ENCODE data around the gene CASK.
A peak's percentile ranks its signal among the peaks of the same experiment; 100 is the strongest.

Gene CASK

DNA sequence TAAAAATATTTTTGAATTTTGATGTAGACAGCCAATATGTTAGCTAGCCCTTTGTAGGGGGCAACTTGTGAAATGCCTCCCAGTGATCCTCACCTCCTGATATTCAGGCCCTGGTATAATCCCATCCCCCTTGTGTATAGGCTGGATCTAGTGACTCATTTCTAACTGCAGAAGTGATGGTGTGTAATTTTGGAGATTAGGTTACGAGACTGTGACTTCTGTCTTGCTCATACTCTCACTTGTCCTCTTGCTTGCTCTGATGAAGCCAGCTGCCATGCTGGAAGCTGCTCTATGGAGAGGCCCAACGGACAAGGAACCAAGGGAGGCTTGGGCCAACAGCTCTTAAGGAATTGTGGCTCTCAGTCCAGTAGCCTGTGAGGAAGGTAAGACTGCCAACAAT, 137.7 kb downstream of the CASK start:
- H3K4me3 ChIP-seq (ENCODE audit: low read depth, low read length), result no peak overlapping the region
- no peak for TF ChIP-seq CTCF (IDR thresholded peaks at IDR 0.05; ENCODE audit: control insufficient read depth, extremely low read depth, insufficient read depth)
- DNase-seq (ENCODE audit: low read depth), result no peak

DNA sequence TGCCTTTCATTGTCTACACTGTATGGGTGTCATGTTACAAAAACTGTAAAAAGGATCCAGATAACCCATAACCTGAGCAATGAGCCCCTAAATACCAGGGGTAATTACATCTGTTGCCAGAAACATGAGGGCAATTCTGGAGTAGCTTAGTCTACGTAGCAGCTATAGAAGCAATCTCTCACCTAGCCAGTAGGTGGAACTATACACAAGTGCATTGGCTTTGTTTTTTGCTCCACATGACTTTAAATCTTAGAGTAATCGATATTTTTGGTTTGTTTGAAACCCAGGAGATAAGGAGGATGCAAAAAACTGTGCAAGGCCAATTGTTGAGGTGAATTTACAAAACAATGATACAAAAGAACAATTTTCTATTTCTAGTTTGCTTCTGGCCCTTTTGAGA, 141.9 kb downstream of the CASK start:
- DNase-seq (ENCODE audit: low read depth), result no peak
- no peak overlapping the region for H3K4me3 ChIP-seq (ENCODE audit: low read depth, low read length)
- peak; percentile 63 for TF ChIP-seq CTCF (IDR thresholded peaks at IDR 0.05; ENCODE audit: control insufficient read depth, extremely low read depth, insufficient read depth)

- DNase-seq (ENCODE audit: low read depth), result no peak
- no peak overlapping the region for H3K4me3 ChIP-seq (ENCODE audit: low read depth, low read length)
- no peak for TF ChIP-seq CTCF (IDR thresholded peaks at IDR 0.05; ENCODE audit: control insufficient read depth, extremely low read depth, insufficient read depth)
These were observed 143.4 kb downstream of the CASK start for GRCh38 chrX:41779941-41780340.

GRCh38 chrX:41779030-41779564, 144.3 kb downstream of the CASK start:
- no peak for TF ChIP-seq CTCF (IDR thresholded peaks at IDR 0.05; ENCODE audit: control insufficient read depth, extremely low read depth, insufficient read depth)
- DNase-seq (ENCODE audit: low read depth), result no peak

DNA sequence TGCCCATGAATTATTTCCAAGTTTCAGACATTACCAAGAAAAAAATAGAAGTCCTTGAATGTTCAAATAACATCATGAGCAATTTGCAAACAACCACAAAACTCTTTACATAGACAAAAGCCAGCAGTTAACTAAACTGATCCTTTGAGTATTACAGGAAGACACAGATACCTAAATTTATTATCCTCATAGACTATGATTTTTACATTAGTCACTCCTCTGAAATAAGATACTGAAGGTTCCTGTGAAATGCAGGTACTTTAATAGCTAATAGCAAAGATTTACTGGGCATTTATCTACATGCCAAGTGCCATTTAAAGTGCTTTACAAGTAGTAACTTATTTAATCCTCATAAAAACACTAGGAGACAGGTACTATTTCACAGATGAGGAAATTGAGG, 161.7 kb downstream of the CASK start:
- no peak overlapping the region for H3K4me3 ChIP-seq (ENCODE audit: low read depth, low read length)
- DNase-seq (ENCODE audit: low read depth), result no peak
- no peak for TF ChIP-seq CTCF (IDR thresholded peaks at IDR 0.05; ENCODE audit: control insufficient read depth, extremely low read depth, insufficient read depth)

More at GRCh38 chrX:41779030-41779564, 144.3 kb downstream of the CASK start:
- H3K4me3 ChIP-seq (ENCODE audit: low read depth, low read length), result no peak overlapping the region

GRCh38 chrX:41761169-41761568, 162.2 kb downstream of the CASK start:
- no peak overlapping the region for H3K4me3 ChIP-seq (ENCODE audit: low read depth, low read length)
- no peak for TF ChIP-seq CTCF (IDR thresholded peaks at IDR 0.05; ENCODE audit: control insufficient read depth, extremely low read depth, insufficient read depth)
- no peak for DNase-seq (ENCODE audit: low read depth)

GRCh38 chrX:41759817-41760216, 163.5 kb downstream of the CASK start:
- TF ChIP-seq CTCF (IDR thresholded peaks at IDR 0.05; ENCODE audit: control insufficient read depth, extremely low read depth, insufficient read depth), result peak; percentile 57
- DNase-seq (ENCODE audit: low read depth), result no peak

More at GRCh38 chrX:41759817-41760216, 163.5 kb downstream of the CASK start:
- H3K4me3 ChIP-seq (ENCODE audit: low read depth, low read length), result no peak overlapping the region
